ENCODE data around the gene MGLL.

GRCh38 chr3:127794972-127795371 is 27.3 kb downstream of the MGLL start:
- TF ChIP-seq CTCF (IDR thresholded peaks at IDR 0.05): no peak
- no peak for TF ChIP-seq SIN3A (IDR thresholded peaks at IDR 0.05; ENCODE audit: borderline replicate concordance, insufficient read depth, low read depth, low read length)
- TF ChIP-seq REST (IDR thresholded peaks at IDR 0.05; ENCODE audit: insufficient read depth in 1 of 2, low read depth in 2 of 2, low read length in 1 of 2): no peak
- TF ChIP-seq POLR2AphosphoS5 (IDR thresholded peaks at IDR 0.05; ENCODE audit: low read depth, low read length): no peak
- no peak for TF ChIP-seq TCF7L2 (IDR thresholded peaks at IDR 0.05; ENCODE audit: low read depth, low read length)
